Measurements from ENCODE around the gene LIN7A. TPM values are rescaled to one million over a fixed set of nuclear protein-coding genes. Genes with fewer than 3 reads are reported as not detected.
"Not testable (repeated sequence)": the region's sequence is repeated elsewhere in the genome, so short reads cannot be mapped to it uniquely, and the experiment has no call there.

Gene LIN7A
- polyA plus RNA-seq, 1 experiment = 10.4 TPM

GRCh38 chr12:80892597-80893445, 44.9 kb downstream of the LIN7A start:
- TF ChIP-seq, protein P1, sequence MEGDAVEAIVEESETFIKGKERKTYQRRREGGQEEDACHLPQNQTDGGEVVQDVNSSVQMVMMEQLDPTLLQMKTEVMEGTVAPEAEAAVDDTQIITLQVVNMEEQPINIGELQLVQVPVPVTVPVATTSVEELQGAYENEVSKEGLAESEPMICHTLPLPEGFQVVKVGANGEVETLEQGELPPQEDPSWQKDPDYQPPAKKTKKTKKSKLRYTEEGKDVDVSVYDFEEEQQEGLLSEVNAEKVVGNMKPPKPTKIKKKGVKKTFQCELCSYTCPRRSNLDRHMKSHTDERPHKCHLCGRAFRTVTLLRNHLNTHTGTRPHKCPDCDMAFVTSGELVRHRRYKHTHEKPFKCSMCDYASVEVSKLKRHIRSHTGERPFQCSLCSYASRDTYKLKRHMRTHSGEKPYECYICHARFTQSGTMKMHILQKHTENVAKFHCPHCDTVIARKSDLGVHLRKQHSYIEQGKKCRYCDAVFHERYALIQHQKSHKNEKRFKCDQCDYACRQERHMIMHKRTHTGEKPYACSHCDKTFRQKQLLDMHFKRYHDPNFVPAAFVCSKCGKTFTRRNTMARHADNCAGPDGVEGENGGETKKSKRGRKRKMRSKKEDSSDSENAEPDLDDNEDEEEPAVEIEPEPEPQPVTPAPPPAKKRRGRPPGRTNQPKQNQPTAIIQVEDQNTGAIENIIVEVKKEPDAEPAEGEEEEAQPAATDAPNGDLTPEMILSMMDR (IDR thresholded peaks at IDR 0.05; ENCODE audit: low read depth, low read length) = no peak
- H3K27me3 ChIP-seq (ENCODE audit: control insufficient read depth, insufficient read depth, low read length) = no peaks in the 10 kb centered on the region
- H3K27ac ChIP-seq (ENCODE audit: low read depth, low read length) = no peak overlapping the region
- CTCF ChIA-PET = no interaction called here
- no peak overlapping the region for H3K4me3 ChIP-seq (ENCODE audit: low read depth, low read length)
- no peaks in the 10 kb centered on the region for H3K9me3 ChIP-seq (ENCODE audit: control insufficient read depth, insufficient read depth, low read length)
- no peak for DNase-seq (ENCODE audit: low read depth, low spot score)
- POLR2A ChIA-PET = no interaction called here

DNA sequence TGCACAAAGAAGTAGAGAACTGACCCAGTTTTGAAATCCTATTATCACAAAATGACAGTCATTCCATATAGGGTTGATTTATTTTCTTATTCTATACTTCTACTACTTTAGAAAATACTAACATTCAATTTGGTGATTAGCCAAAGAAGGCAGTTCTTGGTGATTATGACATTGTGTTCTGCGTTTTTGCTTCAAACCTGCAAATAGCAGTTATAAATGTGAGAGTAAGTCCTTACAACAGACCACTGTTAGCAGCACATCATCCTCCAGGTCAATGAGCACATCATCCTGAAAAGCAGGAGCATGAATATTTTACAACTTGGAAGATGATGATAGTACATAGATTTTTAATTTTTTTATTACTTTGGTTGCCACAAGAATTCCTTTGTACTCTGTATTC, 53.1 kb downstream of the LIN7A start:
- TF ChIP-seq, protein P1 (IDR thresholded peaks at IDR 0.05; ENCODE audit: low read depth, low read length) = no peak
- Histone ChIP-seq H3K4me3 (ENCODE audit: low read depth, low read length) (no peak overlapping the region), H3K27ac (ENCODE audit: low read depth, low read length) (no peak overlapping the region), H3K9me3 (ENCODE audit: control insufficient read depth, insufficient read depth, low read length) (no peaks in the 10 kb centered on the region), H3K27me3 (ENCODE audit: control insufficient read depth, insufficient read depth, low read length) (no peaks in the 10 kb centered on the region)
- ChIA-PET CTCF (no interaction called here), POLR2A (no interaction called here)
- DNase-seq (ENCODE audit: low read depth, low spot score) = no peak

- H3K27ac ChIP-seq (ENCODE audit: low read depth, low read length) = no peak overlapping the region
- TF ChIP-seq, protein P1 (IDR thresholded peaks at IDR 0.05; ENCODE audit: low read depth, low read length) = no peak
- no peak for DNase-seq (ENCODE audit: low read depth, low spot score)
- H3K27me3 ChIP-seq (ENCODE audit: control insufficient read depth, insufficient read depth, low read length) = no peaks in the 10 kb centered on the region
- H3K9me3 ChIP-seq (ENCODE audit: control insufficient read depth, insufficient read depth, low read length) = no peaks in the 10 kb centered on the region
- H3K4me3 ChIP-seq (ENCODE audit: low read depth, low read length) = no peak overlapping the region
- CTCF ChIA-PET = interaction anchor here (1.0 kb wide), 1 partner anchor 42 kb away, joined by 3 read pairs; no protein-coding TSS in a partner anchor
- POLR2A ChIA-PET = no interaction called here
Measured at GRCh38 chr12:80881106-80881505, 56.6 kb downstream of the LIN7A start.

- CTCF ChIA-PET; POLR2A ChIA-PET; H3K27ac ChIP-seq (ENCODE audit: low read depth, low read length); H3K4me3 ChIP-seq (ENCODE audit: low read depth, low read length); H3K9me3 ChIP-seq (ENCODE audit: control insufficient read depth, insufficient read depth, low read length); H3K27me3 ChIP-seq (ENCODE audit: control insufficient read depth, insufficient read depth, low read length); DNase-seq (ENCODE audit: low read depth, low spot score): not testable (repeated sequence)
Measured at GRCh38 chr12:80878452-80878851, 59.3 kb downstream of the LIN7A start.

GRCh38 chr12:80877721-80878265, 59.9 kb downstream of the LIN7A start:
- TF ChIP-seq, protein P1 (IDR thresholded peaks at IDR 0.05; ENCODE audit: low read depth, low read length) = no peak
- CTCF ChIA-PET = no interaction called here
- no peak overlapping the region for H3K4me3 ChIP-seq (ENCODE audit: low read depth, low read length)

More at GRCh38 chr12:80877721-80878265, 59.9 kb downstream of the LIN7A start:
- DNase-seq (ENCODE audit: low read depth, low spot score) = no peak
- POLR2A ChIA-PET = interaction anchor here (0.7 kb wide), 1 partner anchor 17 kb away, joined by 3 read pairs; no protein-coding TSS in a partner anchor
- Histone ChIP-seq H3K27me3 (ENCODE audit: control insufficient read depth, insufficient read depth, low read length) (no peaks in the 10 kb centered on the region), H3K27ac (ENCODE audit: low read depth, low read length) (no peak overlapping the region), H3K9me3 (ENCODE audit: control insufficient read depth, insufficient read depth, low read length) (no peaks in the 10 kb centered on the region)
